IgD-negative memory B cell (primary cell): ENCODE data around the gene BHLHA15. TPM values are rescaled to one million over a fixed set of nuclear protein-coding genes. Genes with fewer than 3 reads are reported as not detected.

Experiments
- H3K27ac Mint-ChIP-seq, 3 donors: one replicate each; pipeline ENCODE4 v1.8.0; 2020 to 2022; ENCODE audit warnings: mild to moderate bottlenecking in 3 of 3, mixed read lengths in 3 of 3, moderate library complexity in 1 of 3
- H3K27me3 Mint-ChIP-seq: one replicate; pipeline ENCODE4 v1.8.0; 2021; ENCODE audit warnings: mixed read lengths
- H3K36me3 Mint-ChIP-seq: one replicate; pipeline ENCODE4 v1.8.0; 2020; ENCODE audit warnings: mild to moderate bottlenecking, mixed read lengths
- H3K4me1 Mint-ChIP-seq, 3 donors: one replicate each; pipeline ENCODE4 v1.8.0; 2020 to 2022; ENCODE audit warnings: mixed read lengths in 3 of 3, mild to moderate bottlenecking in 1 of 3
- H3K4me3 Mint-ChIP-seq, 4 donors: one replicate each; pipeline ENCODE4 v1.8.0; 2020 to 2022; ENCODE audit warnings: mild to moderate bottlenecking in 4 of 4, mixed read lengths in 4 of 4, moderate library complexity in 3 of 4
- H3K9me3 Mint-ChIP-seq, 3 donors: one replicate each; pipeline ENCODE4 v1.8.0; 2020 to 2021; ENCODE audit warnings: mixed read lengths in 3 of 3, mild to moderate bottlenecking in 1 of 3
- polyA plus RNA-seq: library from polyadenylated mRNA; unstranded; fragments of 300-500 nt; fragmentation: Illumina TruSeq; gene quantifications from one replicate; pipeline ENCODE4 v1.2.3, GENCODE V29; 2021

The BHLHA15 gene
- polyA plus RNA-seq, 1 donor from 2014 or later: 5.3 TPM

DNA sequence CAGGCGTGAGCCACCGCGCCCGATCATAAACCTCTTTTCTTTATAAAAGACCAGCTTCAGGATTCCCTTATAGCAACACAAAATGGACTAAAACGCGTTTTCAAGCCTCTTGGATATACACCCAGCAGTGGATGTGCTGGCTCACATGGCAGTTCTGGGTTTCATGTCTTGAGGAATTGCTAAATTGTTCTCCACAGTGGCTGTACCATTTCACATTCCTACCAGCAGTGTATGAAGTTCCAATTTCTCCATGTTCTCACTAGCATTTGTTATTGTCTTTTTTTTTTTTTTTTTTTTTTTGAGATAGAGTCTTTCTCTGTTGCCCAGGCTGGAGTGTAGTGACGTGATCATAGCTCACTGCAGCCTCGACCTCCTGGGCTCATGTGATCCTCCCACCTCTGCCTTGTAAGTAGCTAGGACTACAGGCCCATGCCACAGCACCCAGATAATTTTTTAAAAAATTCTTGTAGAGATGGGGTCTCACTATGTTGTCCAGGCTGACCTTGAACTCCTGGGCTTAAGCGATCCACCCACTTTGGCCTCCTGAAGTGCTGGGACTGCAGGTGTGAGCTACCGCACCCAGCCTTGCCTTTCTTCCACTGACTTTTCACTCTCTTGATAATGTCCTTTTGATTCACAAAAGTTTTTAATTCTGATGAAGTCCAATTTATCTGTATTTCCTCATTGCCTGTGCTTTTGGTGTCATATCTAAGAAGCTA, 23.3 kb downstream of the BHLHA15 start:
- Mint-ChIP-seq H3K4me1 (no peaks in the 10 kb centered on the region), H3K9me3 (no peaks in the 10 kb centered on the region), H3K36me3 (peaks cover 15% of the 10 kb centered on the region), H3K27ac (no peak overlapping the region), H3K4me3 (no peak overlapping the region), H3K27me3 (no peaks in the 10 kb centered on the region)

DNA sequence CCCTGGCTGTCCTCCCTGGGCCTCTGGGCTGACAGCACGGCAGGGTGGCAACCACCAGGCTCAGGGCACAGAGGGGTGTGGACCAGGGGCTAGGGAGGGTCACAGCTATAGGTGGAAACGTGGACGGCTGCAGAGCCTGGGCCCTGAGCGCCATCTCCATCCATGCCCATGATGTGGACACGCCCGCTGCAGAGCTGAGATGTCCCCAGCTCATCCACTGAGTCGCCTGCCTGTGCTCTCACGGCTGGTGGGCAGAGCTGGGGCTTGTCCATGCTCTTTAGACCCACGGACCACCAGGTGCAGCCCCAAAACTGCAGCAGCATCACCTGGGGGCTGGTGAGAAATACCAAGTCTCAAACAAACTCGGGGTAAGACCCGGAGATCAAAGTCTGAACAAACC, 24.7 kb downstream of the BHLHA15 start:
- no peaks in the 10 kb centered on the region for H3K4me1 Mint-ChIP-seq
- H3K27me3 Mint-ChIP-seq: no peaks in the 10 kb centered on the region
- H3K27ac Mint-ChIP-seq: no peak overlapping the region
- H3K9me3 Mint-ChIP-seq: no peaks in the 10 kb centered on the region
- H3K4me3 Mint-ChIP-seq: no peak overlapping the region
- H3K36me3 Mint-ChIP-seq: peaks cover 12% of the 10 kb centered on the region

DNA sequence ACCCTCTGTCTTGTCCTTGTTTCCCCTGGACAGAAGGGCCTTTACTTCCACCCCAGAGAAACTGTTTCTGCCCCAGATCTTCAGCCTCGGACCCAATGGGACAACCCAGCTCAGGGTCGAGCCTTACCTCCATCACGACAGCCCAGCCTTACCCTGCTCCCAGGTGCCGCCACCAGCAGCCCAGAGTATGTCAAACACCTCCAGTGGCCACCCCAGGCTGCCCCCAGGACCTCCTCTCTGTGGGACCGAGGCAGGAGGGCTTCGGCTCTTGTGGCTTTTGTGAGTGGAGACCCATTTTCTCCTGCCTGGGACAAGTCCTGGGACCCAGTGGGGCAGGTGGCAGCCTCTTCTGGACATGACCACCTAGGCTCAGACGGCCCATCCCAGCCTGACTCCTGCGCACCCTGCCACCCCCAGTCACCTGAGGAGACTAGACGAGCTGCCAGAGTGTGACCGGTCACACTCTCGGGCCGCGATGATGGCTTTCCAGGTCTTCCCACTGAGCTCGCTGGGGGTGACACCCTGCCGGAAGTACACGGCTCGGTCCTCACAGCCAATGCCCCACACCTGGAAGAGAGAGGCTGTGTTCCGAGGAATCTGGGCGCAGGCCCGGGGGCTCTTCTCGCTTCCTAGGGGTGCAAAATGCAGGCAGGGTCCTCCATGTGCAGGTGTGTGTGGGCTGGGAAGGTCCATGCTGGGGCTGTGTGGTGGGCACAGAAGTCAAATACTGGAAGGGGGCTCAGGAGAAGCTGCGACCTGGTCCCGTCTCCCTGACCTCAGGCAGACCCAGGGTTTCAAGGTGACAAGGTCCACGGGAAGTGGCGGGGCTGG, 25.3 kb downstream of the BHLHA15 start:
- Mint-ChIP-seq H3K27ac (no peak overlapping the region), H3K4me1 (no peaks in the 10 kb centered on the region), H3K9me3 (no peaks in the 10 kb centered on the region), H3K4me3 (no peak overlapping the region), H3K36me3 (peaks cover 16% of the 10 kb centered on the region), H3K27me3 (no peaks in the 10 kb centered on the region)

DNA sequence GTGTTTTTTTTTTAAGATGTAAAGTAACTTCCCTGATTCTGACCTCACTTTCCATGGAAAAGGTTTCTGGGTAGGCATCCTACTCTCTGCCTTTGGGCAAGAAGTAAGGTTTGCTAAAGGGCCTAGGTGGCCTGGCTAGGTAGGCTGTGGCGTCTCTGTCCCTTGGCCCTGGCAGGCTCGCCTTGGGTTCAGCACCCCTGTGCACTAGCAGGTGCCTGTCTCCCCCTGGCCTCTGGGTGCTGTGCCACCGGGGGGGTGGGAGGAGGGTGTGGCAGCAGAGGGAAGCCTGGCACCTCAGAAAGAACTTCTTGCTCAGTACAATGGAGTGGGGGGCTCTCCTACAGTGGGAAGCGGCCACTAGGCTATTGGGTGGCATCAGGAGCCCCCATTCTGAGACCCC, 26.8 kb downstream of the BHLHA15 start:
- H3K4me3 Mint-ChIP-seq: no peak overlapping the region

DNA sequence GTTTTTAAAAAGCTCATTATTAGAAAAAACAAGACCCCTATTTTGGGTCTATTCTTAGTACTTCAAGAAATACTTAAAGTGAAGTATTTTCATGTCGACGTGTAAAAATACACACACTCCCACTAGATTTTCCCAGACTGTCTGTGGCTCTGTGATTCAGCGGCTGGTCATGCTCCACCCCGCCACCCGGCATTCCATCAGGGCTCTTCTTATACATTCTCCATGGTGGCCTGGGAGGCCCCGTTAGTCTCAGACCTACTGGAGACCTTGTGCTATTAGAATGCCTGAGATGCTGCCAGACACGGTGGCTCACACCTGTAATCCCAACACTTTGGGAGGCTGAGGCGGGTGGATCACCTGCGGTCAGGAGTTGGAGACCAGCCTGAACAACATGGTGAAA, 27.7 kb downstream of the BHLHA15 start:
- H3K27me3 Mint-ChIP-seq: no peaks in the 10 kb centered on the region
- no peak overlapping the region for H3K4me3 Mint-ChIP-seq
- peaks cover 15% of the 10 kb centered on the region for H3K36me3 Mint-ChIP-seq
- H3K9me3 Mint-ChIP-seq: no peaks in the 10 kb centered on the region
- H3K4me1 Mint-ChIP-seq: no peaks in the 10 kb centered on the region
- H3K27ac Mint-ChIP-seq: no peak overlapping the region

More for the DNA sequence above, 26.8 kb downstream of the BHLHA15 start:
- Mint-ChIP-seq H3K9me3 (no peaks in the 10 kb centered on the region), H3K27ac (no peak overlapping the region), H3K36me3 (peaks cover 16% of the 10 kb centered on the region), H3K4me1 (no peaks in the 10 kb centered on the region), H3K27me3 (no peaks in the 10 kb centered on the region)

DNA sequence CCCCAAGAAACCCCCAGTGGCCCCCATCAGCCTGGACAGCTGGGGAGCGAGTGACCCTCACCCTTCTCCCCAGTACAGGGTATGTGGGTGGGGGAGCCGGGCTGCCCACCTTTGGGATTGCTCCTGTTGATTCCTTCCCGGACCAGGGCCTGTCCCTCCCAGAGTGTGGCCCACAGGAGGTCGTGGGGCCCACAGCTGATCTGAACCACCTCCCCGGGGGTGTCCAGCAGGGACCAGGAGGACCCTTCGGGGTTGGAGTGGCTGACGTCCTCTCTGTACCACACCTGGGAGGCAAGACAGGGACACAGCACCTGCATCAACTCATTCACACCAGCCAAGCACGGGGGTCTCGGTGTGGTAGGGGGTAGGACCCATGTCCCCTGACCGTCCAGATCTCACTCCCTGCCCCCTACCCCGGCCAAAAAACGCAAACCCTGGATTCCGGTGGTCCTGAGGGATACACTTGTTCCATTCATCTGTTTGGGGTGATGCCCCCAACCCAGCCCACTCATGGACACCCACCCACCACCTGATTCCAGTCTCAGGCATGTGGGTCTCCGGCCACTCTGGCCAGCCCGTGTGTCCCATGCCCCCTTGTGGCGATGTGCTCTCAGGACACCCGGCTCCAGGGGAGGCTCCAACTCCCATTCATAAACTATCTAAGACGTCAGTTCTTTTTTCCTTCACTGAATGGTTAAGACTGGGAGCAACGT, 29.9 kb downstream of the BHLHA15 start:
- Mint-ChIP-seq H3K36me3 (peaks cover 18% of the 10 kb centered on the region), H3K27me3 (no peaks in the 10 kb centered on the region), H3K27ac (no peak overlapping the region), H3K4me1 (no peaks in the 10 kb centered on the region), H3K4me3 (no peak overlapping the region), H3K9me3 (no peaks in the 10 kb centered on the region)

DNA sequence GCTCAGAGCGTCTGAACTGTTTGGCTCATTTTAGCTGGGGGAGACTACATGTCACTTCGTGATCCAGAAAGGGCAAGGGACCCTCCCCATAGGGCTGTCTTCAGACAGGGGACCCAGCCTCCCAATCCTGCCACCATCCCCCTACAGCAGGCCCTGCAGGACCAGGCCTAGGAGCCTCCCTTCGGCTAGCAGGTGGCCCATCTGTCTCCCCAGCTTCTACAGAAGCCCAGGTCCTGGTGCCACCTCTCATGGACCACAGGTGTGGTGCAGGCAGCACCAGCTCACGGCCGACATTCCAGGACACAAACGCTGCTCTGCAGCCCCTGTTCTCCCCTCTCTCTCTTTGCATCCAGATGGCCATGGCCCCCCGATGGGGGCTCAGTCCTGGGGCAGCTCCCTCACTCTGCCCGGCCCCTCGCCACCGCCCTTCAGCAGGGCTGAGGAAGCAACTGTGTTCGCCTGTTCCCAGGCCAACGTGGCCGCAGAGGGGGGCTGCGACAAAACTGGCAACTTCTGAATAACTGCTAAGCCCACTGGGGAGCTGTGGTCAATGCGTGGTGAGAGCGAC, 30.5 kb downstream of the BHLHA15 start:
- H3K4me1 Mint-ChIP-seq: no peaks in the 10 kb centered on the region
- H3K27ac Mint-ChIP-seq: no peak overlapping the region
- no peaks in the 10 kb centered on the region for H3K9me3 Mint-ChIP-seq
- H3K4me3 Mint-ChIP-seq: no peak overlapping the region
- H3K27me3 Mint-ChIP-seq: no peaks in the 10 kb centered on the region
- H3K36me3 Mint-ChIP-seq: peaks cover 18% of the 10 kb centered on the region

DNA sequence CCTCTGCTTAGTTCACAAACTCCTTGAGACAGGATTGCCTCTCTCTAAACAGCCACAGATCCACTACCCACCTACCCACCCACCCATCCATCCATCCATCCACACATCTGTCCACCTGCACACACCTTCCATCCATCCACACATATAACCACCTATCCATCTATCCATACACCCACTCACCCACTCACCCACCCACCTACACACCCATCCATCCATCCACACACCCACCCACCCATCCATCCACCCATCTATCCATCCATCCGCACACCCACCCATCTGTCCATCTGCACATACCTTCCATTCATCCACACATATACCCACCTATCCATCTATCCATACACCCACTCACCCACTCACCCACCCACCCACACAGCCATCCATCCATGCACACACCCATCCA, 31.1 kb downstream of the BHLHA15 start:
- Mint-ChIP-seq H3K36me3 (peaks cover 18% of the 10 kb centered on the region), H3K4me3 (no peak overlapping the region), H3K27me3 (no peaks in the 10 kb centered on the region), H3K9me3 (no peaks in the 10 kb centered on the region), H3K27ac (no peak overlapping the region), H3K4me1 (no peaks in the 10 kb centered on the region)

DNA sequence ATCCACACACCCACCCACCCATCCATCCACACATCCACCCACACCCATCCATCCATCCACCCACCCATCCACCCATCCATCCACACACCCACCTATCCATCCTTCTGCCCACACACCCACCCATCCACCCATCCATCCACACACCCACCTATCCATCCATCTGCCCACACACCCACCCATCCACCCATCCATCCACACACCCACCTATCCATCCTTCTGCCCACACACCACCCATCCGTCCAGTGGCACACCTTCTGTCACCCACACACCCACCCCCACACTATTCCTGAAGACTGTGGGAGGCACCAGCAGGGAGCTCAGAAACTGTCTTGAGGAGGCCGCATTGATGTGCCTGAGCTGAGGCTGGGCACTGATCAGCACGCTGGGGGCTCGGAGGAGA, 31.7 kb downstream of the BHLHA15 start:
- no peaks in the 10 kb centered on the region for H3K4me1 Mint-ChIP-seq
- H3K27me3 Mint-ChIP-seq: no peaks in the 10 kb centered on the region
- no peaks in the 10 kb centered on the region for H3K9me3 Mint-ChIP-seq
- peaks cover 14% of the 10 kb centered on the region for H3K36me3 Mint-ChIP-seq
- no peak overlapping the region for H3K27ac Mint-ChIP-seq
- no peak overlapping the region for H3K4me3 Mint-ChIP-seq

DNA sequence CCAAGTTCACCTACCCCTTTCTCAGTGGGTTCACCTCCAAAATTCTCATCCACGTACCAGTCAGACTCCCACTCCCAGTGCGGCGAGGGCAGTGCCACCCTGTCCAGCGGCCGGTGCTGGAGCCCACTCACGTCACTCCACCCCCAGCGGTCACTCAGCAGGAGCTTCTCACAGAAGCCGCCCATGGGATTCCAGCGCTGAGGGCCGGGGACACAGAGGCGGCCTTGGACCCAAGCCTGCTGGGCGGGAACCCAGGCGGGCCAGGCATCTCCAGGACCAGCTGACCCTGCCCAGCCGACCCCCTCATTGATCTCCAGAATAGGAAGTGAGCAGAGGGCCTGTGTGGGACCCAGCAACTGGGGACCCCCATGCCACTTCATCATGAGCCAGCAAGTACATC, 33.6 kb downstream of the BHLHA15 start:
- Mint-ChIP-seq H3K4me1 (peaks cover 4 to 7% (median 5%) of the 10 kb centered on the region in 3 donors), H3K36me3 (peaks cover 9% of the 10 kb centered on the region), H3K27ac (no peak overlapping the region), H3K27me3 (no peaks in the 10 kb centered on the region), H3K4me3 (no peak overlapping the region), H3K9me3 (no peaks in the 10 kb centered on the region)

DNA sequence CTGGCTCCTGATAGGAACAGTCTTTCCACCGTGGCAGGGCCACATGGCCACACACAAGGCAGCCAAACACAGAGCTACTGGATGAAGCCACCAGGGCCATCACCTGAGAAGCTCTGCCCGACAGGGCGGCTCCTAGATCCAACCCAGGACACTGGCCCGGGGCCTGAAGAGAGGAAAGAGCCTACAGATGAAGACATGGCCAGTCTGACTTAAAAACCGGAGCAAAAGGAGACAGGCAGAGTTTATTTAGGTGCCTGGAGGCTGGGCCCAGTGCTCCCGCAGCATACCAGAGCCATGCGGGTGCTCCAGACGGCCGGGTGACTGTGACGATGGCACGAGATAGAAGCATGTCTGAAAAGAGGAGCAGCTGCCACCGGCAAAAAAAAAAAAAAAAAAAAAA, 36.9 kb downstream of the BHLHA15 start:
- H3K27ac Mint-ChIP-seq: peak overlapping the region in 1 of 3 donors; percentile 74
- peak overlapping the region in 1 of 4 donors; percentile 57 for H3K4me3 Mint-ChIP-seq
- H3K9me3 Mint-ChIP-seq: no peaks in the 10 kb centered on the region
- peaks cover 17 to 26% (median 22%) of the 10 kb centered on the region in 3 donors for H3K4me1 Mint-ChIP-seq
- H3K27me3 Mint-ChIP-seq: no peaks in the 10 kb centered on the region
- peaks cover 5% of the 10 kb centered on the region for H3K36me3 Mint-ChIP-seq

DNA sequence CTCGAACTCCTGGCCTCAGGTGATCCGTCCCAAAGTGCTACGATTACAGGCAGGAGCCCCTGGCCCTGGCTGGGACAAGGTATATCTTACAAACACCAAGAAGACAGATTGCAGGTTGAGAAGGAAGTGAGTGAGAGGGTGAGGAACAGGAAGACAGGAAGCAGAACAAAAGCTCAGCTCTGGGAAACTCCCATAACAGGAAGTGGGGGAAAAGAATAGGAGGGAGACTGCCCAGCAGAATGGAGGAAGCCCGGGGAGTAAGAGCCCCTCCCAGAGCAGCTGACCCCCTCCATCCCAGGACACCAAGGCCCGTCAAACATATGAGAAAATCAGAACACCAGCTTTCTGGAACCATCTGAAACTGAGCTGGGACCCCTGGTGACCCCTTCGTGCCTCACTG, 37.9 kb downstream of the BHLHA15 start:
- Mint-ChIP-seq H3K36me3 (peaks cover 5% of the 10 kb centered on the region), H3K27ac (peak overlapping the region; percentile 4 to 46 (median 16)), H3K9me3 (no peaks in the 10 kb centered on the region), H3K4me3 (peak overlapping the region in 1 of 4 donors; percentile 84), H3K27me3 (no peaks in the 10 kb centered on the region), H3K4me1 (peaks cover 17 to 26% (median 22%) of the 10 kb centered on the region in 3 donors)

DNA sequence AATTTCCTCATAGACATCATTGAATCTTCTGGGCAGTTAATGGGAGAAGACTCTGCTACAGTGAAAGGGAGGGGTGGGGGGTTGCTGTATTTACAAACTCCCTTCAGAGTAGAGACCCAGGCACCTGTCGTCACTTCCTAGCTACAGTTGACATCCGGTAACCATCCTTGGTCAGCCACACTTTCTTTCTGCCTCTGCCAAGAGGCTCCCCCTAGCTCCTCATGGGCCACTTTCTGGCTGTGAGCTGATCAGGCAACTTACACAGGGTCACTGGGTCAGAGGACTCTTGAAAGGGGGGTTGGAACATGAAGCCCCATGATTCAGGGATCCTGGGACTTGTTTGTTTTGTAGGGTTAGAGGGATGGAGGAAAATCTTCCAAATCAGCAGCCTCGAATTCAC, 39.5 kb downstream of the BHLHA15 start:
- H3K27ac Mint-ChIP-seq: peak overlapping the region; percentile 92 to 94 (median 93)
- H3K4me1 Mint-ChIP-seq: peaks cover 20 to 28% (median 26%) of the 10 kb centered on the region in 3 donors
- H3K4me3 Mint-ChIP-seq: peak overlapping the region; percentile 90 to 97 (median 96)
- no peaks in the 10 kb centered on the region for H3K9me3 Mint-ChIP-seq
- H3K27me3 Mint-ChIP-seq: no peaks in the 10 kb centered on the region
- peaks cover 4% of the 10 kb centered on the region for H3K36me3 Mint-ChIP-seq

DNA sequence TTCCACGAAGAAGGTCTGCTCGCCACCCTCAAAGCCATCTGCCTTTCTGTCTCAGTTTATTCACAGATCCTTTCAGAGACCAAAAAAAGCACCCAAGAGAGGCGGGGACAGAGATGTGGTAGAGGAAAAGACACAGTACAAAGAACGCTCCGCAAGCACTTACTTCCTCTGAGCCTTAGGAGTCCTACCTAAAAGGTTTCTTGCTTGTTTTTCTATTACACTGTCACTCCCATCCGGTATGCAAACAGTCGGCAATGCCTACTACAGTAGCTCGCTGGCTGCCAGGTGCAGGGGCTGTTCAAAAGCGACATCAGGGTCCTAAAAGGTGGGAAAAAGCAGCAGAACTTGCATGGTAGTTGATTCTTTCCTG, 40.0 kb downstream of the BHLHA15 start:
- peaks cover 20 to 28% (median 26%) of the 10 kb centered on the region in 3 donors for H3K4me1 Mint-ChIP-seq
- no peaks in the 10 kb centered on the region for H3K9me3 Mint-ChIP-seq
- no peaks in the 10 kb centered on the region for H3K27me3 Mint-ChIP-seq
- H3K27ac Mint-ChIP-seq: peak overlapping the region; percentile 92 to 94 (median 93)
- H3K4me3 Mint-ChIP-seq: peak overlapping the region; percentile 90 to 97 (median 96)
- peaks cover 2% of the 10 kb centered on the region for H3K36me3 Mint-ChIP-seq
